Hepatic stellate cell (primary cell): Measurements from ENCODE around the gene DNMT3B.

Experiments
- DNase-seq: peaks from one replicate; pipeline ENCODE4 v3.0.0; 2011; ENCODE audit warnings: low spot score

Gene DNMT3B

GRCh38 chr20:32823737-32824588 lies 61.8 kb downstream of the DNMT3B start:
- no peak for DNase-seq

- DNase-seq: no peak
These were observed 66.0 kb downstream of the DNMT3B start for GRCh38 chr20:32828029-32828680.

GRCh38 chr20:32829311-32830005 lies 67.3 kb downstream of the DNMT3B start:
- DNase-seq: no peak

- no peak for DNase-seq
These were observed 68.3 kb downstream of the DNMT3B start for GRCh38 chr20:32830437-32830836.

GRCh38 chr20:32831982-32832381 lies 69.8 kb downstream of the DNMT3B start:
- no peak for DNase-seq

- no peak for DNase-seq
These were observed 70.5 kb downstream of the DNMT3B start for GRCh38 chr20:32832664-32833063.

- DNase-seq: no peak
These were observed 72.8 kb downstream of the DNMT3B start for GRCh38 chr20:32834972-32835371.

- DNase-seq: no peak
These were observed 75.0 kb downstream of the DNMT3B start for GRCh38 chr20:32837157-32837556.

- no peak for DNase-seq
These were observed 77.2 kb downstream of the DNMT3B start for GRCh38 chr20:32839227-32839981.

- no peak for DNase-seq
These were observed 77.7 kb downstream of the DNMT3B start for GRCh38 chr20:32839982-32840285.

GRCh38 chr20:32841174-32841573 lies 79.0 kb downstream of the DNMT3B start:
- no peak for DNase-seq

GRCh38 chr20:32841632-32842031 lies 79.4 kb downstream of the DNMT3B start:
- no peak for DNase-seq

GRCh38 chr20:32842688-32843524 lies 80.7 kb downstream of the DNMT3B start:
- no peak for DNase-seq

- DNase-seq: no peak
These were observed 83.6 kb downstream of the DNMT3B start for GRCh38 chr20:32845786-32846185.

GRCh38 chr20:32846852-32847251 lies 84.7 kb downstream of the DNMT3B start:
- DNase-seq: no peak

GRCh38 chr20:32847964-32848363 lies 85.8 kb downstream of the DNMT3B start:
- DNase-seq: no peak

GRCh38 chr20:32848846-32849245 lies 86.7 kb downstream of the DNMT3B start:
- DNase-seq: no peak

GRCh38 chr20:32849577-32849976 lies 87.4 kb downstream of the DNMT3B start:
- DNase-seq: no peak

GRCh38 chr20:32855387-32855786 lies 93.2 kb downstream of the DNMT3B start:
- no peak for DNase-seq

- DNase-seq: no peak
These were observed 96.0 kb downstream of the DNMT3B start for GRCh38 chr20:32858189-32858588.
